IPS-18a (cell line): Measurements from ENCODE around the gene TUBB6.

Experiments used
- H3K27ac ChIP-seq: one replicate; pipeline ENCODE4 v1.5.1; 2013; ENCODE audit warnings: low read length
- H3K27me3 ChIP-seq: one replicate; pipeline ENCODE4 v1.6.1; 2013; ENCODE audit warnings: mild to moderate bottlenecking, low read length; ENCODE audit not compliant: control insufficient read depth, insufficient read depth
- H3K36me3 ChIP-seq: one replicate; pipeline ENCODE4 v1.6.1; 2013; ENCODE audit warnings: low read depth, low read length; ENCODE audit not compliant: control insufficient read depth
- H3K4me1 ChIP-seq: one replicate; pipeline ENCODE4 v1.6.1; 2013; ENCODE audit warnings: low read depth, low read length; ENCODE audit not compliant: control insufficient read depth
- H3K4me3 ChIP-seq: one replicate; pipeline ENCODE4 v1.5.1; 2013; ENCODE audit warnings: low read length
- H3K9ac ChIP-seq: one replicate; pipeline ENCODE4 v1.6.1; 2013; ENCODE audit warnings: mild to moderate bottlenecking, low read length, moderate library complexity
- H3K9me3 ChIP-seq: one replicate; pipeline ENCODE4 v1.6.1; 2013; ENCODE audit warnings: low read depth, low read length; ENCODE audit not compliant: control insufficient read depth

The TUBB6 gene

GRCh38 chr18:12306752-12307700, 1.0 kb upstream of the TUBB6 start:
- Histone ChIP-seq H3K27me3 (peaks cover 49% of the 10 kb centered on the region), H3K36me3 (peaks cover 5% of the 10 kb centered on the region), H3K9me3 (no peaks in the 10 kb centered on the region), H3K9ac (no peak overlapping the region), H3K27ac (no peak overlapping the region), H3K4me1 (peaks cover 22% of the 10 kb centered on the region), H3K4me3 (peak overlapping the region; percentile 61)

- H3K27me3 ChIP-seq = peaks cover 49% of the 10 kb centered on the region
- peaks cover 9% of the 10 kb centered on the region for H3K36me3 ChIP-seq
- H3K4me1 ChIP-seq = peaks cover 28% of the 10 kb centered on the region
- H3K4me3 ChIP-seq = peak overlapping the region; percentile 86
- H3K9ac ChIP-seq = peak overlapping the region; percentile 61
- H3K27ac ChIP-seq = no peak overlapping the region
- H3K9me3 ChIP-seq = no peaks in the 10 kb centered on the region
Observed at GRCh38 chr18:12308386-12309100, 502 bp downstream of the TUBB6 start.

- peaks cover 18% of the 10 kb centered on the region for H3K36me3 ChIP-seq
- H3K27ac ChIP-seq = no peak overlapping the region
- H3K9me3 ChIP-seq = no peaks in the 10 kb centered on the region
- peak overlapping the region; percentile 86 for H3K4me3 ChIP-seq
- H3K4me1 ChIP-seq = peaks cover 31% of the 10 kb centered on the region
- peaks cover 43% of the 10 kb centered on the region for H3K27me3 ChIP-seq
- no peak overlapping the region for H3K9ac ChIP-seq
Observed at GRCh38 chr18:12309683-12310198, 1.7 kb downstream of the TUBB6 start.

GRCh38 chr18:12310762-12311161, 2.7 kb downstream of the TUBB6 start:
- H3K4me1 ChIP-seq = peaks cover 30% of the 10 kb centered on the region
- H3K9me3 ChIP-seq = no peaks in the 10 kb centered on the region
- H3K9ac ChIP-seq = no peak overlapping the region
- peaks cover 35% of the 10 kb centered on the region for H3K27me3 ChIP-seq
- H3K36me3 ChIP-seq = peaks cover 22% of the 10 kb centered on the region
- H3K27ac ChIP-seq = no peak overlapping the region
- no peak overlapping the region for H3K4me3 ChIP-seq

GRCh38 chr18:12312976-12313375, 4.9 kb downstream of the TUBB6 start:
- Histone ChIP-seq H3K9me3 (no peaks in the 10 kb centered on the region), H3K27me3 (peaks cover 15% of the 10 kb centered on the region), H3K9ac (no peak overlapping the region), H3K4me1 (peaks cover 16% of the 10 kb centered on the region), H3K27ac (no peak overlapping the region), H3K4me3 (no peak overlapping the region), H3K36me3 (peaks cover 22% of the 10 kb centered on the region)

- H3K4me1 ChIP-seq = peaks cover 16% of the 10 kb centered on the region
- no peaks in the 10 kb centered on the region for H3K9me3 ChIP-seq
- no peak overlapping the region for H3K4me3 ChIP-seq
- no peak overlapping the region for H3K9ac ChIP-seq
- no peak overlapping the region for H3K27ac ChIP-seq
- H3K36me3 ChIP-seq = peaks cover 22% of the 10 kb centered on the region
- H3K27me3 ChIP-seq = peaks cover 12% of the 10 kb centered on the region
Observed at GRCh38 chr18:12313530-12314245, 5.6 kb downstream of the TUBB6 start.

- Histone ChIP-seq H3K27me3 (peaks cover 2% of the 10 kb centered on the region), H3K9ac (no peak overlapping the region), H3K9me3 (no peaks in the 10 kb centered on the region), H3K4me1 (peaks cover 10% of the 10 kb centered on the region), H3K36me3 (peaks cover 22% of the 10 kb centered on the region), H3K27ac (no peak overlapping the region), H3K4me3 (no peak overlapping the region)
Observed at GRCh38 chr18:12314591-12315305, 6.7 kb downstream of the TUBB6 start.

GRCh38 chr18:12315490-12315889, 7.4 kb downstream of the TUBB6 start:
- no peaks in the 10 kb centered on the region for H3K9me3 ChIP-seq
- peaks cover 22% of the 10 kb centered on the region for H3K36me3 ChIP-seq
- H3K27ac ChIP-seq = no peak overlapping the region
- no peaks in the 10 kb centered on the region for H3K27me3 ChIP-seq
- H3K4me3 ChIP-seq = no peak overlapping the region
- H3K9ac ChIP-seq = no peak overlapping the region
- peaks cover 9% of the 10 kb centered on the region for H3K4me1 ChIP-seq

- H3K9me3 ChIP-seq = no peaks in the 10 kb centered on the region
- H3K27me3 ChIP-seq = no peaks in the 10 kb centered on the region
- H3K9ac ChIP-seq = no peak overlapping the region
- no peak overlapping the region for H3K27ac ChIP-seq
- H3K4me1 ChIP-seq = peaks cover 9% of the 10 kb centered on the region
- peaks cover 24% of the 10 kb centered on the region for H3K36me3 ChIP-seq
- H3K4me3 ChIP-seq = no peak overlapping the region
Observed at GRCh38 chr18:12315911-12316310, 7.9 kb downstream of the TUBB6 start.

- Histone ChIP-seq H3K4me3 (no peak overlapping the region), H3K9me3 (no peaks in the 10 kb centered on the region), H3K9ac (no peak overlapping the region), H3K36me3 (peaks cover 22% of the 10 kb centered on the region), H3K4me1 (peaks cover 9% of the 10 kb centered on the region), H3K27me3 (no peaks in the 10 kb centered on the region), H3K27ac (no peak overlapping the region)
Observed at GRCh38 chr18:12317664-12318333, 9.8 kb downstream of the TUBB6 start.
